ENCODE measurements around the gene FYB1.

Gene FYB1

DNA sequence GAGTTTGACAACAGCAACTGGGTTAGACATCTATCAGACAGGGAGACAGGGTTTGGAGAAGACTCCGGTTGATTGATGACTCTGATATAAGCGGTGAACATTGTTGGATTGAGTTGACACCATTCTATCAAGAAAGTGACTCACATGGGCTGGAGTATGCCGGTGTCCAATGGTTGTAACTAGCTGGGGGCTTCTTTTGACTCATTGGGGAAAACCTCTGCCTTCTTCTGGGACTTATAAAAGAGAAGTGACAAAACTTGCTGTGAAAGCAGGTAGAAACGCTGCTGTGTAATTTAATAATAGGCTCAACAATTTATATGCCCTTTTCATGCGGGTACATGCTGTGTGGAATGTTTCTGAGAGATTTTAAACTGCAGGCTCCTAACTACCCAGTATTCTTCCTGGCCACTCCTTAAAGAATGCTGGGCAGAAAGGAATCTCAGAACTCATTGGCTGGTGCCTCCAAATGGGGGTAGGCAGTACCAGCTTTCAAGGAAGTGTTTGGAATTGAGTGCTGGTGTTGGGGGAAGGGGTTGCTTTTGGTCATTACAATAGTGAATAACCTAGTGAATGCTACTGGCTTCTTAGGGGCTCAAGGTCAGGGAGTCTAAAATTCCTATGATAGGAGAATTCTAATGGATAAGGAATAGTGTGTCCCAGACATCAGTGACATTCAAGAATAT lies 43.9 kb downstream of the FYB1 start:
- no peak overlapping the region for H3K4me3 ChIP-seq (ENCODE audit: insufficient read depth, low read depth, low read length)
- H3K27ac ChIP-seq (ENCODE audit: insufficient read depth, low read depth, low read length, poor library complexity, severe bottlenecking): no peak overlapping the region
- no peaks in the 10 kb centered on the region for H3K9me3 ChIP-seq (ENCODE audit: control insufficient read depth, low read length)
- WGBS, 2 experiments: 89 to 94% methylated on average over 5 of the region's 5 CpGs
- no peaks in the 10 kb centered on the region for H3K27me3 ChIP-seq (ENCODE audit: control insufficient read depth, insufficient read depth, low read length, poor library complexity, severe bottlenecking)
- no peaks in the 10 kb centered on the region for H3K4me1 ChIP-seq (ENCODE audit: control insufficient read depth, insufficient read depth, low read length)
- H3K36me3 ChIP-seq (ENCODE audit: control insufficient read depth, insufficient read depth, low read length): no peaks in the 10 kb centered on the region

DNA sequence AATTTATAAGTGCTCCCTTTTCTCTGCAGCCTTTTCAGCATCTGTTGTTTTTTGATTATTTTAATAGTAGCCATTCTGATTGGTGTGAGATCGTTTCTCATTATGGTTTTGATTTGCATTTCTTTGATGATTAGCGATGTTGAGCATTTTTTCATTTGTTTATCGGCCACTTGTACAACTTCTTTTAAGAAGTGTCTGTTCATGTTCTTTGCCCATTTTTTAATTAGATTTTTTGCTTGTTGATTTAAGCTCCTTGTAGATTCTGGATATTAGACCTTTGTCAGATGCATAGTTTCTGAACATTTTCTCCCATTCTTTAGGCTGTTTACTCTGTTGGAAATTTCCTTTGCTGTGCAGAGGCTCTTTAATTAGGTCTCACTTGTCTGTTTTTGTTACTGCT lies 46.3 kb downstream of the FYB1 start:
- 83 to 96% methylated on average over 3 of the region's 3 CpGs for WGBS, 2 experiments
- Histone ChIP-seq H3K27me3 (ENCODE audit: control insufficient read depth, insufficient read depth, low read length, poor library complexity, severe bottlenecking) (no peaks in the 10 kb centered on the region), H3K4me3 (ENCODE audit: insufficient read depth, low read depth, low read length) (no peak overlapping the region), H3K9me3 (ENCODE audit: control insufficient read depth, low read length) (no peaks in the 10 kb centered on the region), H3K4me1 (ENCODE audit: control insufficient read depth, insufficient read depth, low read length) (no peaks in the 10 kb centered on the region), H3K27ac (ENCODE audit: insufficient read depth, low read depth, low read length, poor library complexity, severe bottlenecking) (no peak overlapping the region), H3K36me3 (ENCODE audit: control insufficient read depth, insufficient read depth, low read length) (no peaks in the 10 kb centered on the region)

DNA sequence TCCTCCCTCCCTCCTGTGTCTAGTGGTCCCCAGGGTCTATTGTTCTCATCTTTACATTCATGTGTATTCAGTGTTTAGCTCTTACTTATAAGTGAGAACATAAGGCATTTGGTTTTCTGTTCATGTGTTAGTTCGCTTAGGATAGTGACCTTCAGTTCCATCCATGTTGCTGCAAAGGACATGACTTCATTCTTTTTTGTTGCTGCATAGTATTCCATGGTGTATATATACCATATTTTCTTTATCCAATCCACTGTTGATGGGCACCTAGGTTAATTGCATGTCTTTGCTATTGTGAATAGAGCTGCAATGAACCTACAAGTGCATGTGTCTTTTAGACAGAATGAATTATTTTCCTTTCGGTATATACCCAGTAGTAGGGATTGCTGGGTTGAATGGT lies 46.8 kb downstream of the FYB1 start:
- H3K4me1 ChIP-seq (ENCODE audit: control insufficient read depth, insufficient read depth, low read length): no peaks in the 10 kb centered on the region
- WGBS, 2 experiments: 86 to 91% methylated on average over 1 to 2 of the region's 2 CpGs
- no peaks in the 10 kb centered on the region for H3K27me3 ChIP-seq (ENCODE audit: control insufficient read depth, insufficient read depth, low read length, poor library complexity, severe bottlenecking)
- H3K27ac ChIP-seq (ENCODE audit: insufficient read depth, low read depth, low read length, poor library complexity, severe bottlenecking): no peak overlapping the region
- H3K36me3 ChIP-seq (ENCODE audit: control insufficient read depth, insufficient read depth, low read length): no peaks in the 10 kb centered on the region
- no peak overlapping the region for H3K4me3 ChIP-seq (ENCODE audit: insufficient read depth, low read depth, low read length)
- H3K9me3 ChIP-seq (ENCODE audit: control insufficient read depth, low read length): no peaks in the 10 kb centered on the region

DNA sequence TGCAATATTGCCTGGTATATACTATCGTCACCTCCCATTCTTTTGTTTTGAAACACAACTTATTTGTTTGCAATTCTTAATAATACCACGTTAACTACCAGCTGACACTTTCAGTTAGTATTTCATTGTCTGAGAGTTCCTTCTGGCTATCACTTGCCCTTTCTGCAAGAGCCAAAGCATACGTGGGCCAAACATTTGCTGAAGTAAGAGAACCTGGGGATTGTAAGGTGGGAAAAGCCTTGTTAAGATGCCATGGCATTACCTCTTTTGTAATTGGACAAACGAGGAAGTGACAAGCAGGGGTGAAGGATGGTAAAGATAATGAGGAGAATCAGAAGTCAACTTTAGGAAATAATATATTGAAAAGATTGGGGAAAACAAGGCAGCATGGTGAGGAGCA lies 47.7 kb downstream of the FYB1 start:
- no peaks in the 10 kb centered on the region for H3K36me3 ChIP-seq (ENCODE audit: control insufficient read depth, insufficient read depth, low read length)
- H3K9me3 ChIP-seq (ENCODE audit: control insufficient read depth, low read length): no peaks in the 10 kb centered on the region
- no peaks in the 10 kb centered on the region for H3K27me3 ChIP-seq (ENCODE audit: control insufficient read depth, insufficient read depth, low read length, poor library complexity, severe bottlenecking)
- H3K4me1 ChIP-seq (ENCODE audit: control insufficient read depth, insufficient read depth, low read length): no peaks in the 10 kb centered on the region
- no peak overlapping the region for H3K4me3 ChIP-seq (ENCODE audit: insufficient read depth, low read depth, low read length)
- no peak overlapping the region for H3K27ac ChIP-seq (ENCODE audit: insufficient read depth, low read depth, low read length, poor library complexity, severe bottlenecking)
- 70 to 71% methylated on average over 4 of the region's 4 CpGs for WGBS, 2 experiments

DNA sequence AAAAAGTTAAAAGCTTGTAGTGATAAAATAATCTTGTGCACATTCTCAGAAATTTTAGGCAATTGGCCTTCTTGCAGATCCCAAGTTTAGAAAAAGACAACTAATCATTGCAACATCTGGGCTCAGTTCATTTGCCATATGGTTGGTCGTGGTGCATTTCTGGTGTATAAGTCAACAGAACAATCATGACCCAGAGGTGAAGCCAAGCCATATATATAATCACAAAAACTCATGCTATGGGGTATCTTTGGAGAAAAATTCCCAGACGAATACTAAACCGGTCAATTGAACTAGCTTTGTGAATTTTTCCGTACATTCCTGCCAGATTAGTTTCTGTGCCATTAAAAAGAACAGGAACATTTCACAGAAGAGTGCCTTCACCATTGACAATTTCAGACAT lies 50.3 kb downstream of the FYB1 start:
- 95 to 97% methylated on average over 4 of the region's 4 CpGs for WGBS, 2 experiments
- H3K36me3 ChIP-seq (ENCODE audit: control insufficient read depth, insufficient read depth, low read length): no peaks in the 10 kb centered on the region
- no peaks in the 10 kb centered on the region for H3K4me1 ChIP-seq (ENCODE audit: control insufficient read depth, insufficient read depth, low read length)
- no peak overlapping the region for H3K27ac ChIP-seq (ENCODE audit: insufficient read depth, low read depth, low read length, poor library complexity, severe bottlenecking)
- no peaks in the 10 kb centered on the region for H3K9me3 ChIP-seq (ENCODE audit: control insufficient read depth, low read length)
- no peaks in the 10 kb centered on the region for H3K27me3 ChIP-seq (ENCODE audit: control insufficient read depth, insufficient read depth, low read length, poor library complexity, severe bottlenecking)
- H3K4me3 ChIP-seq (ENCODE audit: insufficient read depth, low read depth, low read length): no peak overlapping the region

DNA sequence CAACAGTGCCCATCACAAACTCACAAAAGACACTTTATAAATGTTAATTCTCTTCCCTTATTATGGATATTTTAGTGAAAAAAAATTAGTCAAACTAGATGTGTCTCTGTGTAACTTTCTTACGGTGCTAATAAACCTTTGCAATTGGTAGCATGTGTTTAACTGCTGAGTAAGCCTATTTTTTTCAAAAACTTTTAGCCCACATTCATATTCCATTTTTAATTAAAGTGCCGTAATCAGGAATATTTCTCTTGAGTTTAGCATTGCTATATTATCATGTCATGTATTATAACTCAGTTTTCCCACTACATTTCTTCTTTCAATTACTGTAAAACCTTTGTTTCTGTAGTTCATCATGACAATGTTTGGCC lies 51.4 kb downstream of the FYB1 start:
- Histone ChIP-seq H3K27me3 (ENCODE audit: control insufficient read depth, insufficient read depth, low read length, poor library complexity, severe bottlenecking) (no peaks in the 10 kb centered on the region), H3K4me3 (ENCODE audit: insufficient read depth, low read depth, low read length) (no peak overlapping the region), H3K4me1 (ENCODE audit: control insufficient read depth, insufficient read depth, low read length) (no peaks in the 10 kb centered on the region), H3K36me3 (ENCODE audit: control insufficient read depth, insufficient read depth, low read length) (no peaks in the 10 kb centered on the region), H3K9me3 (ENCODE audit: control insufficient read depth, low read length) (no peaks in the 10 kb centered on the region), H3K27ac (ENCODE audit: insufficient read depth, low read depth, low read length, poor library complexity, severe bottlenecking) (no peak overlapping the region)
- WGBS, 2 experiments: 96 to 100% methylated on average over 1 to 2 of the region's 2 CpGs

DNA sequence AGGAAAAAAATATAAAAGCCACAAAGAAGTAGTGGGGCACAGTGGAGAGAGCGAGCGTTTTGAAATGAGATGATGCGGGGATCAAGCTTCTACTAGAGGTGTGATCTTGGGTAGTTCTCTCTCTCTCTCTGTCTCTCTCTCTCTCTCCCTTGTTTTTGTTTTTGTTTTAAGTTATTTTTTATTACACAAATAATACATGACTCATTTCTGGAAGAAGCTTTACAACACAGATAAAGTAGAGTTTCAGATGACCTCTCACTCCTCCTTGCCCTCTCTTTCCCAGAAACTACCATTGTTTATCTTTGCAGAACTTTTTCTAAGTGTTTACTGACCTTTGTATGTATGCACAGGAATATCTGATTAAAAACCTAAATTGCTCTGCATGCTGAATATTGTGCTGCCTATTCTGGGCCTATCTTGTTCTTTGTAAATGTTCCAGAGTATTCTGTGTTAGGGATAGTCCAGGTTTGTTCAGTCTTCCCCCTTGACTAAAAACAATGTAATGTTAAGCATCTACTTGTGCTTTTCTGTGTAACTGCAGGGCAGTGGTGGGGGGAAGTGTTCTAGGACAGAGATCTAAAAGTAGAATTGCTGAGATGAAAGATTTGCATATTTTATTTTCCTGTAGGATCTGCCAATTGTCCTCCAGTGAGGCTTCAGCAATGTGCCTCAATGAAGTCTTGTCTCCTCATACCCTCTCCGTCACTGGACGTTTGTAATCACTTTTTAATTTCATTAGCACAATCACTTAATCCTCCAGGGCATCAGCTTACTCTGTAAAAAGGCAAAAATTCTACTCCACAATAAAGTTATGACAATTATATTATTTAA lies 52.0 kb downstream of the FYB1 start:
- WGBS, 2 experiments: 86 to 89% methylated on average over 2 to 5 of the region's 5 CpGs
- Histone ChIP-seq H3K4me3 (ENCODE audit: insufficient read depth, low read depth, low read length) (no peak overlapping the region), H3K27me3 (ENCODE audit: control insufficient read depth, insufficient read depth, low read length, poor library complexity, severe bottlenecking) (no peaks in the 10 kb centered on the region), H3K9me3 (ENCODE audit: control insufficient read depth, low read length) (no peaks in the 10 kb centered on the region), H3K36me3 (ENCODE audit: control insufficient read depth, insufficient read depth, low read length) (no peaks in the 10 kb centered on the region), H3K4me1 (ENCODE audit: control insufficient read depth, insufficient read depth, low read length) (no peaks in the 10 kb centered on the region), H3K27ac (ENCODE audit: insufficient read depth, low read depth, low read length, poor library complexity, severe bottlenecking) (no peak overlapping the region)

DNA sequence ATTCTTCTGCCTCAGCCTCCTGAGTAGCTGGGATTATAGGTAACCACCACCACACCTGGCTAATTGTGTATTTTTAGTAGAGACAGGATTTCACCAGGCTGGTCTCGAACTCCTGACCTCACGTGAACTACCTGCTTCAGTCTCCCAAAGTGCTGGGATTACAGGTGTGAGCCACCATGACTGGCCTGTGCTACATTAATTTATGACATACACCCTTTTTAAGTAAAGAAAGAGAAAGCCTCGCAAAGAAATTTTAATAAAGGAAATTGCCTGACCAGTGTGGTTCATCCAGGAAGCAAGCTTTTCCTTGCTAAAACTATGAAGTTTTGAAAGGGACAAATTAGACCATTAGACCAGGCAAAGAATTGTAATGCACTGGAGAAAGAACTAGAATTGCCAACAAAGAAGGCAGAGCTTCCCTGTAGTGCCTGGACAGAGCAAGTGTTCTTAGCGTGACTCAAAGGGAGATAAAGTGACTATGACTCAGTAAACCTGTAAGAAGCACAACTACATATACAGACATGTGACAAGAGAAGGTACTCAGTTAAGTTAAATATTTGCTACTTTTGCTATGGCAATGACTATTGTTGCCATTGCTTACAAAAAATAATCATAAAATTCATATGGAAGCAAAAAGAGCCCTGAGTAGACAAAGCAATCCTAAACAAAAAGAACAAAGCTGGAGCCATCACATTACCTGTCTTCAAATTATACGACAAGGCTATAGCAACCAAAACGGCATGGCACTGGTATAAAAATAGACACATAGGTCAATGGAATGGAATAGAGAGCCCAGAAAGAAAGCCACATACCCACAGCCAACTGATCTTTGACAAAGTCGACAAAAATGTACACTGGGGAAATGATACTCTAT lies 54.6 kb downstream of the FYB1 start:
- 91 to 93% methylated on average over 6 to 7 of the region's 7 CpGs for WGBS, 2 experiments
- Histone ChIP-seq H3K27ac (ENCODE audit: insufficient read depth, low read depth, low read length, poor library complexity, severe bottlenecking) (no peak overlapping the region), H3K4me3 (ENCODE audit: insufficient read depth, low read depth, low read length) (no peak overlapping the region), H3K27me3 (ENCODE audit: control insufficient read depth, insufficient read depth, low read length, poor library complexity, severe bottlenecking) (no peaks in the 10 kb centered on the region), H3K36me3 (ENCODE audit: control insufficient read depth, insufficient read depth, low read length) (no peaks in the 10 kb centered on the region), H3K9me3 (ENCODE audit: control insufficient read depth, low read length) (no peaks in the 10 kb centered on the region), H3K4me1 (ENCODE audit: control insufficient read depth, insufficient read depth, low read length) (no peaks in the 10 kb centered on the region)

DNA sequence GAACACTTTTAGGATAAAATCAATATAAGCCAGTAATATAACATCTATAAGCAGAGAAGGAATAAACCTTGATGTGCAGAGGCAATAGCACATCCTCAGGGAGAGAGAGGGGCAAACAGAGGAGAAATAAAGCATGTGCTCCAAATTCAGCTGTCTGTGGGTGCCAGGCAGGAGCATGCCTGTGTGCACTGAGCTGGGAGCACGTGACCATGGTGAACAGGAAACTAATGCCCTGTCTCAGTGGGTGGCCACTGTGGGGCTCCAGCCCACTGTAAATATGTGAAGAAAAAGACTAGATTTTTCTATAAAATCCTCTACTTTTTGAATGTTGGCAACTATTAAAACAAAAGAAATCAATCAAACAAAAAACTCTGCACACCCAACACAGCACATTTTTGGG lies 55.3 kb downstream of the FYB1 start:
- Histone ChIP-seq H3K27ac (ENCODE audit: insufficient read depth, low read depth, low read length, poor library complexity, severe bottlenecking) (no peak overlapping the region), H3K4me1 (ENCODE audit: control insufficient read depth, insufficient read depth, low read length) (no peaks in the 10 kb centered on the region), H3K27me3 (ENCODE audit: control insufficient read depth, insufficient read depth, low read length, poor library complexity, severe bottlenecking) (no peaks in the 10 kb centered on the region), H3K36me3 (ENCODE audit: control insufficient read depth, insufficient read depth, low read length) (no peaks in the 10 kb centered on the region), H3K9me3 (ENCODE audit: control insufficient read depth, low read length) (no peaks in the 10 kb centered on the region), H3K4me3 (ENCODE audit: insufficient read depth, low read depth, low read length) (no peak overlapping the region)
- 57 to 78% methylated on average over 1 of the region's 1 CpG for WGBS, 2 experiments

DNA sequence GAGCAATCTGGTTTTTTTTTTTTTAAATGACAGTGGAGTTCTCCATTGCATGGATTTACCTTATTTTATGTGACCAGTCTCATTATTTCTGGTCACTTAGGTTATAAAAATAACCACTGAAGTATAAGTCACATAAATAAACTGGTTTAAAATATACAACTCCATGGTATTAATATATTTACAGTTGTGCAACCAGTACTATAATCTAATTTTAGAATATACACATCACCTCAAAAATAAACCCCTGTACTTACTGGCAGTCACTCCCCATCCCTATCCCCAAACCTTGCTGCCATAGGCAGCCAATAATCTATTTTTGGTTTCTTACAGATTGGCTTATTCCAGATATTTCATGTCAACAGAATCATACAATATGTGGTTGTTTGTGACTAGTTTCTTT lies 57.8 kb downstream of the FYB1 start:
- Histone ChIP-seq H3K9me3 (ENCODE audit: control insufficient read depth, low read length) (no peaks in the 10 kb centered on the region), H3K27ac (ENCODE audit: insufficient read depth, low read depth, low read length, poor library complexity, severe bottlenecking) (no peak overlapping the region), H3K36me3 (ENCODE audit: control insufficient read depth, insufficient read depth, low read length) (no peaks in the 10 kb centered on the region), H3K4me1 (ENCODE audit: control insufficient read depth, insufficient read depth, low read length) (no peaks in the 10 kb centered on the region), H3K4me3 (ENCODE audit: insufficient read depth, low read depth, low read length) (no peak overlapping the region), H3K27me3 (ENCODE audit: control insufficient read depth, insufficient read depth, low read length, poor library complexity, severe bottlenecking) (no peaks in the 10 kb centered on the region)

All from ectodermal cell (in vitro differentiated cells).